Measurements from ENCODE around the gene CTNNA3.

DNA sequence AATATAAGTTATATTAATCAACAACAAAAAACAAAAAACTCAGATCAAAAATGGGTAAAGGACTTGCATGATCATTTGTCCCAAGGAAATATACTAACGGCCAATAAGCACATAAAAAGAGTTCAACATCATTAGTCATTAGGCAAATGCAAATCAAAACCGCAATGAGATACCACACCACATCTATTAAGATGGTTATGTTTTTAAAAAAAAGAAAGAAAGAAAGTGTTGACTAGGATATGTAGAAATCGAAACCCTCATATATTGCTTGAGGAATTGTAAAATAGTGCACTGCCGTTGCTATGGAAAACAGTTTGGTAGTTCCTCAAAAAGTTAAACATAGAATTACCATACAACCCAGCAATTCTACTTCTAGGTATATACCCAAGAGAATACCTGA is 39.4 kb upstream of the CTNNA3 start:
- TF ChIP-seq, protein P1, sequence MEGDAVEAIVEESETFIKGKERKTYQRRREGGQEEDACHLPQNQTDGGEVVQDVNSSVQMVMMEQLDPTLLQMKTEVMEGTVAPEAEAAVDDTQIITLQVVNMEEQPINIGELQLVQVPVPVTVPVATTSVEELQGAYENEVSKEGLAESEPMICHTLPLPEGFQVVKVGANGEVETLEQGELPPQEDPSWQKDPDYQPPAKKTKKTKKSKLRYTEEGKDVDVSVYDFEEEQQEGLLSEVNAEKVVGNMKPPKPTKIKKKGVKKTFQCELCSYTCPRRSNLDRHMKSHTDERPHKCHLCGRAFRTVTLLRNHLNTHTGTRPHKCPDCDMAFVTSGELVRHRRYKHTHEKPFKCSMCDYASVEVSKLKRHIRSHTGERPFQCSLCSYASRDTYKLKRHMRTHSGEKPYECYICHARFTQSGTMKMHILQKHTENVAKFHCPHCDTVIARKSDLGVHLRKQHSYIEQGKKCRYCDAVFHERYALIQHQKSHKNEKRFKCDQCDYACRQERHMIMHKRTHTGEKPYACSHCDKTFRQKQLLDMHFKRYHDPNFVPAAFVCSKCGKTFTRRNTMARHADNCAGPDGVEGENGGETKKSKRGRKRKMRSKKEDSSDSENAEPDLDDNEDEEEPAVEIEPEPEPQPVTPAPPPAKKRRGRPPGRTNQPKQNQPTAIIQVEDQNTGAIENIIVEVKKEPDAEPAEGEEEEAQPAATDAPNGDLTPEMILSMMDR (IDR thresholded peaks at IDR 0.05) = no peak
- TF ChIP-seq POLR2A (IDR thresholded peaks at IDR 0.05) = no peak

Data from upper lobe of left lung (tissue), 4 donors.